Activated CD8-positive, alpha-beta T cell treated with anti-CD3 and anti-CD28 coated beads, Interleukin-2, amount 10 ng/mL, durations not matched to agents 7 days and 5 days (primary cell): ENCODE results near the gene POMT2. TPM values are rescaled to one million over a fixed set of nuclear protein-coding genes. Genes with fewer than 3 reads are reported as not detected.

Experiments used
- ATAC-seq: fragments of 150-1000 bp; cut with Tn5 transposase; one replicate; pipeline ENCODE4 v1.10.0; 2021; ENCODE audit warnings: moderate library complexity
- CTCF ChIA-PET: fragments of 350-600 bp; sonication (Branson Sonifier 250); formaldehyde crosslinking; loops from one replicate; lab custom pipeline; 2021; ENCODE audit warnings: antibody characterized with exemption; lab: Charles Lee
- POLR2A ChIA-PET: fragments of 350-600 bp; sonication (Branson Sonifier 250); formaldehyde crosslinking; loops from one replicate; lab custom pipeline; 2021; ENCODE audit warnings: antibody characterized with exemption; lab: Charles Lee
- DNase-seq: peaks from one replicate; pipeline ENCODE4 v3.0.0-alpha.2; 2020
- H3K27ac Mint-ChIP-seq: one replicate; pipeline ENCODE4 v1.8.0; 2021; ENCODE audit warnings: mild to moderate bottlenecking, mixed read lengths
- H3K27me3 Mint-ChIP-seq: one replicate; pipeline ENCODE4 v1.8.0; 2021; ENCODE audit warnings: low read depth, mixed read lengths
- H3K36me3 Mint-ChIP-seq: one replicate; pipeline ENCODE4 v1.8.0; 2021; ENCODE audit warnings: low read depth, mixed read lengths
- H3K4me1 Mint-ChIP-seq: one replicate; pipeline ENCODE4 v1.8.0; 2021; ENCODE audit warnings: low read depth, mixed read lengths
- H3K4me3 Mint-ChIP-seq: one replicate; pipeline ENCODE4 v1.8.0; 2021; ENCODE audit warnings: mild to moderate bottlenecking, mixed read lengths
- H3K9me3 Mint-ChIP-seq: one replicate; pipeline ENCODE4 v1.8.0; 2022; ENCODE audit warnings: mixed read lengths; ENCODE audit not compliant: insufficient read depth
- total RNA-seq, 2 experiments: library from RNA; stranded (reverse); gene quantifications; one replicate each; pipeline ENCODE4 v1.2.3, GENCODE V29; 2021

POMT2 gene
- total RNA-seq, 2 experiments from 2014 or later: 15.0 to 15.5 TPM

DNA sequence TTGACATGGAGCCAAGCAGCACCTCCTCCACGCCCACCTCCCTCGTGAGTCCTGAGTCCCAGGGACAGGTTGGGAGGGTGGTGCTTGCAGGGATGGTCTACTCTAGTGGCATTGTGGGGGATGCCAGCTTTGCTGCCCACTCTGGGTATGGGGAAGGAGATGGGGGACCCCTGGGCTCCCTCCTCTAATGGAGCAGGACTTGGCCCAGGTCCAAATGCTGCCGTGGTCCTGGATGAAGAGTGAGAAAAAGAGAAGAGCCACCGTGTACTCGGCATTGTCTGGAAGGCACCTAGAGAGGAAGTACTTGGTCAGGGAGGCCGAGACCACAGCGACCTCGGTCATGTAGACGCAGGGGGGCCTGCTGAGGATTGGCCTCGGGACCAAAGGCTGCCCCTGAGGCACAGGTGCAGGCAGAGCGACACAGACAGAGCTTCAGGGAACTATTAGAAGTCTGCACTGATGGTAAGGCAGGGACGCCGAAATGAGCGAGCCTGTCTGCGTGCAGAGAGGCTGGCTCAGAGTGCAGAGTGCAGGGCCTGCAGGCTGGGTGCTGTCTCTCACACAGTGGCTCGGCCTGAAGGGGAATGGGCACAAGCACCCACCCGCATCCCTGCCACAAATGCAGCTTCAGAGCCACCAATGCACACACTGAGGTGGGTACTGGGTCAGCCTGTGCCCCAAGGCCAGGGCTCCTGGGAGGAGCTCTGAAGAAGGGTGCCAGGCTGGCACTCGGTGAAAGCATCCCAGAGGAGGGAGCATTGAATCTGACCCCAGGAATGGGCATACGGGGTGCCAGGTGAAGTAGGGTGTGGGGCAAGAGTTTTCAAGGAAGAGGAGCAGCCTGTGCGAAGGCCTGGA lies 67.1 kb downstream of the POMT2 start:
- H3K27ac Mint-ChIP-seq: no peak overlapping the region
- no peaks in the 10 kb centered on the region for H3K36me3 Mint-ChIP-seq
- no peak for ATAC-seq
- H3K4me3 Mint-ChIP-seq: no peak overlapping the region
- H3K27me3 Mint-ChIP-seq: no peaks in the 10 kb centered on the region
- no peak for DNase-seq
- H3K9me3 Mint-ChIP-seq: no peaks in the 10 kb centered on the region
- CTCF ChIA-PET: no interaction called here
- POLR2A ChIA-PET: no interaction called here
- H3K4me1 Mint-ChIP-seq: no peaks in the 10 kb centered on the region

DNA sequence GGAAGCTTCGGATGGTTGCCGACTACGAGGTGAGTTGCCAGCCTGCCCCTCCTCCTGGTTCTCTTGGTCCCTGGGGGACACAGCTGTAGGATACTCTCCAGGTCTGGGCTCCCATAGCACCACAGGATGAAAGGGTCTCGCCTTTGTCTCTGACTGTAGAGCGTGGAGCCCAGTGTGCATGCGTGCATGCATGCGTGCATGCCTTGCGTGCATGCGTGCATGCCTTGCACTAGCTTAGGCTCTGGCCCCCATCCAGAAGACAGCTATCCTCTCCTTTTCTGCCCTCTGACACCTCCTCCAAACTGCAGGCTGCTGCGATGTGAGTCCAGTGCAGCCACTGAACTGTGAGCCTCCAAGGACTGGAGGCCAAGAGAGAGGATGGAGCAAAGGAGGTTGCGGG lies 68.8 kb downstream of the POMT2 start:
- no peak for DNase-seq
- no peak for ATAC-seq
- H3K27me3 Mint-ChIP-seq: no peaks in the 10 kb centered on the region
- H3K4me3 Mint-ChIP-seq: no peak overlapping the region
- ChIA-PET CTCF (no interaction called here), POLR2A (no interaction called here)
- no peaks in the 10 kb centered on the region for H3K9me3 Mint-ChIP-seq
- H3K4me1 Mint-ChIP-seq: no peaks in the 10 kb centered on the region
- H3K36me3 Mint-ChIP-seq: no peaks in the 10 kb centered on the region
- H3K27ac Mint-ChIP-seq: no peak overlapping the region

GRCh38 chr14:77250927-77251326 lies 69.8 kb downstream of the POMT2 start:
- Mint-ChIP-seq H3K27me3 (no peaks in the 10 kb centered on the region), H3K4me1 (no peaks in the 10 kb centered on the region), H3K27ac (no peak overlapping the region), H3K9me3 (no peaks in the 10 kb centered on the region), H3K4me3 (no peak overlapping the region), H3K36me3 (no peaks in the 10 kb centered on the region)
- POLR2A ChIA-PET: no interaction called here
- DNase-seq: no peak
- no peak for ATAC-seq
- CTCF ChIA-PET: no interaction called here

DNA sequence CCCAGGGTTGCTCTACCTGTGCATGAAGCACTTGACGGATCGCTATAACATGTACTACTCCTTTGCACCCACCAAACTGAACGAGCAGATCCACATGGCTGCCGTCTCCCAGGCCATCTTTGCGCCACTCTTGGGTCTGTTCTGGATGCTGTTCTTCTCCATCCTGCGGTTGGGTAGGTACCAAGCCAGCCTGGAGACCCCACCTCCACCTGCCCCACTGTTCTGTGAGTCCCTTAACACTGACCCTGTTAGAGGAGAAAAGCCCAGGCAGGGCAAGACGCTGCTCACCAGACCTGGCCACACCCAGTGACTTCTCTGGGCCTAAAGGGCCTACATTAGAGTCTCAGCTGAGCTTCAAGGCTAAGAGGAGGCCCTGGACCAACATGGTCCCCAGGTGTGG lies 71.4 kb downstream of the POMT2 start:
- DNase-seq (no peak), ATAC-seq (no peak)
- ChIA-PET POLR2A (interaction anchor here (0.7 kb wide), 1 partner anchor 19 kb away, joined by 4 read pairs; no protein-coding TSS in a partner anchor), CTCF (no interaction called here)
- no peaks in the 10 kb centered on the region for H3K27me3 Mint-ChIP-seq
- H3K27ac Mint-ChIP-seq: no peak overlapping the region
- no peaks in the 10 kb centered on the region for H3K36me3 Mint-ChIP-seq
- no peaks in the 10 kb centered on the region for H3K9me3 Mint-ChIP-seq
- no peak overlapping the region for H3K4me3 Mint-ChIP-seq
- H3K4me1 Mint-ChIP-seq: no peaks in the 10 kb centered on the region

DNA sequence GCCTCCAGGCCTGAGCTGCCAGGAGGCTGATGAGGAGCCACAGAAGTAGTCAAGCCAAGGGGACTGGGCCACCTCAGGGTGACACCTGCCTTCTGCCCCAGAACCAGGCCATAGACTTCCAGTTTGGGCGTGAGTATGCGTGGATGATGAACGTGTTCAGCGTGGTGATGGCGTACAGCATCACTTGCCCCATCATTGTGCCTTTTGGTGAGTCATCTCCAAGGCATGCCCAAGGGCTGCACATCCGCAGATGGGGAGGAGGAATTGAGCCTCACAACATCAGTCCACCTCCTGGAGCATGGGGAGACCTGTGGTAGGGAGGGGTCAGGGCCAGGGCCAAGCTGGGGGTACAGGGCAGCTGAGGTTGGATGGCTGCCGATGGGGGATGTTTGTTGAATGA lies 72.0 kb downstream of the POMT2 start:
- H3K27me3 Mint-ChIP-seq: no peaks in the 10 kb centered on the region
- H3K27ac Mint-ChIP-seq: no peak overlapping the region
- no peaks in the 10 kb centered on the region for H3K4me1 Mint-ChIP-seq
- ATAC-seq: no peak
- H3K36me3 Mint-ChIP-seq: no peaks in the 10 kb centered on the region
- H3K9me3 Mint-ChIP-seq: no peaks in the 10 kb centered on the region
- H3K4me3 Mint-ChIP-seq: no peak overlapping the region
- no peak for DNase-seq
- ChIA-PET CTCF (no interaction called here), POLR2A (no interaction called here)

DNA sequence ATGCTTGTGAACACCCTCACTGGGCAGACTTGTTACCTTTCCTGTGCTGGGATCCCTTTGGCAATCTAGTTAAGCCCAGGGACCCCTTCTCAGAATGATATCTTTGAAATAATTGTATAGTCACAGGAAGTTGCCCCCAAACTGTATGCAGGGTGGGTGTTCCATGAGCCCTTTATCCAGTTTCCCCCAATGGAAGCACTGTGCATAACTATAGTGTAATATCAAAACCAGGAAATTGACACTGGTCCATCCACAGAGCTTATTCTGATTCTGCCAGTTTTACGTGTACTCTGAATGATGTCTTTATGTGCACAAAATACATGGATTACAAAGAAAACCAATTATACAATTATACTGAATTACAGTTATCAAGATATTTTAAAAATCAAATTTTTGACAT lies 73.9 kb downstream of the POMT2 start:
- CTCF ChIA-PET: no interaction called here
- H3K4me3 Mint-ChIP-seq: no peak overlapping the region
- no peaks in the 10 kb centered on the region for H3K4me1 Mint-ChIP-seq
- POLR2A ChIA-PET: no interaction called here
- no peak for ATAC-seq
- DNase-seq: no peak
- H3K27ac Mint-ChIP-seq: no peak overlapping the region
- H3K36me3 Mint-ChIP-seq: no peaks in the 10 kb centered on the region
- H3K27me3 Mint-ChIP-seq: peaks cover 3% of the 10 kb centered on the region
- H3K9me3 Mint-ChIP-seq: no peaks in the 10 kb centered on the region

- Mint-ChIP-seq H3K4me1 (no peaks in the 10 kb centered on the region), H3K9me3 (no peaks in the 10 kb centered on the region), H3K27me3 (peaks cover 3% of the 10 kb centered on the region), H3K4me3 (no peak overlapping the region), H3K27ac (no peak overlapping the region), H3K36me3 (no peaks in the 10 kb centered on the region)
- POLR2A ChIA-PET: no interaction called here
- DNase-seq (no peak), ATAC-seq (no peak)
- CTCF ChIA-PET: no interaction called here
Measured at GRCh38 chr14:77245820-77246219, 74.9 kb downstream of the POMT2 start.

GRCh38 chr14:77243853-77244252 lies 76.8 kb downstream of the POMT2 start:
- H3K27me3 Mint-ChIP-seq: peaks cover 3% of the 10 kb centered on the region
- no peaks in the 10 kb centered on the region for H3K4me1 Mint-ChIP-seq
- no peaks in the 10 kb centered on the region for H3K9me3 Mint-ChIP-seq
- no peak for DNase-seq
- no peak overlapping the region for H3K27ac Mint-ChIP-seq
- no peak for ATAC-seq
- POLR2A ChIA-PET: interaction anchor here (0.6 kb wide), 1 partner anchor 146 kb away, joined by 4 read pairs; no protein-coding TSS in a partner anchor
- CTCF ChIA-PET: no interaction called here
- H3K4me3 Mint-ChIP-seq: no peak overlapping the region
- no peaks in the 10 kb centered on the region for H3K36me3 Mint-ChIP-seq

GRCh38 chr14:77242752-77243151 lies 77.9 kb downstream of the POMT2 start:
- ChIA-PET CTCF (no interaction called here), POLR2A (no interaction called here)
- no peak overlapping the region for H3K27ac Mint-ChIP-seq
- no peaks in the 10 kb centered on the region for H3K36me3 Mint-ChIP-seq
- no peak for DNase-seq
- no peak overlapping the region for H3K4me3 Mint-ChIP-seq
- H3K27me3 Mint-ChIP-seq: peaks cover 3% of the 10 kb centered on the region
- ATAC-seq: no peak
- H3K4me1 Mint-ChIP-seq: no peaks in the 10 kb centered on the region
- H3K9me3 Mint-ChIP-seq: no peaks in the 10 kb centered on the region

DNA sequence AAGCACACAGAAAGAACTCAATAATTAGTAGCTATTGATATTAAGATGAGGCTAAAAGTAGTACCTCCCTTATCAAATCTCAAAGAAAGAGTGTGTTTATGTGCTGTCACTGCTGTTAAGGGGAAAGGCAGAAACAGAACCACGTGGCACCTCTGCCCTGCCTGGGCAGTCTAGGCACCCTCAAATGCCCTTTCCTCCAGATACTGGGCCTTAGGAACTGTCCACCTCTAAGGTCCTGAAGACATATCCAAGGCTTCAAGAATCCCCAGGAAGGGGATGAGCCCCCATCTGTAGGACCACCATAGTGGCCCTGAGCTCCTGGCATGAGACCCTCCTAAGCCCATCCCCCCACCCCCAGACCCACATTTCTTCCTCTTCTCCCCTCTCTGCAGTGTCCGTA lies 78.7 kb downstream of the POMT2 start:
- CTCF ChIA-PET: interaction anchor here (1.1 kb wide), 1 partner anchor 24 kb away, joined by 3 read pairs; no protein-coding TSS in a partner anchor
- Mint-ChIP-seq H3K4me3 (no peak overlapping the region), H3K9me3 (no peaks in the 10 kb centered on the region), H3K27ac (no peak overlapping the region), H3K36me3 (no peaks in the 10 kb centered on the region), H3K4me1 (no peaks in the 10 kb centered on the region), H3K27me3 (peaks cover 3% of the 10 kb centered on the region)
- ATAC-seq (no peak), DNase-seq (no peak)
- POLR2A ChIA-PET: interaction anchor here (0.5 kb wide), 1 partner anchor 1099 kb away, joined by 4 read pairs; no protein-coding TSS in a partner anchor

DNA sequence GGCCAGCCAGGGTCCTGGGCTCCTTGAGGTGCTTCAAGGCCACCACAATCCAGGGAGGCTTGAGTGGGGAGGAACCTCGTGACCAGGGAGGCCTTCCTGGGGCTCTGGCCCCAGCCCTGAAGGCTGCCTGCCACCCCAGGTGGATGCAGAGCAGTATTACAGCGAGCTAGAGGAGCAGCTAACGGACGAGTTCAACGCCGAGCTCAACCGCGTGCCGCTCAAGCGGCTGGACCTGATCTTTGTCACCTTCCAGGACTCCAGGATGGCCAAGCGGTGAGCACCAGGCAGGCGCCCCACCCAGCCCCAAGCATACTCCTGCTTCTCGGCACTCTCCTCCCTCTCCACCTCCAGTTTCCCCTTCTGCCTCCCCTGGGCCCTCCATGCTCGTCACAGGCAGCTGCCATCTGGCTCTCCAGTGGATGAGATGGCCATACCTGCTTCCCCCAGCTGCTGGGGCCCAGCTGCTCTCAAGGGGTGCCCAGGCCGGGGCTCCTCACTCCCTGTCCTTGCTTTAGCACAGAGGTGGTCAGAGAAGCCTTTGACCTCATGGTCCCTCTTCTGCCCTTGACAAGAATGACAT lies 80.3 kb downstream of the POMT2 start:
- H3K9me3 Mint-ChIP-seq: no peaks in the 10 kb centered on the region
- H3K4me1 Mint-ChIP-seq: no peaks in the 10 kb centered on the region
- DNase-seq (no peak), ATAC-seq (no peak)
- H3K4me3 Mint-ChIP-seq: no peak overlapping the region
- POLR2A ChIA-PET: no interaction called here
- peaks cover 3% of the 10 kb centered on the region for H3K27me3 Mint-ChIP-seq
- no peak overlapping the region for H3K27ac Mint-ChIP-seq
- no peaks in the 10 kb centered on the region for H3K36me3 Mint-ChIP-seq
- CTCF ChIA-PET: interaction anchor here (0.5 to 1.3 kb wide), 2 partner anchors 61 to 161 kb away, joined by 3 to 4 read pairs; no protein-coding TSS in a partner anchor

DNA sequence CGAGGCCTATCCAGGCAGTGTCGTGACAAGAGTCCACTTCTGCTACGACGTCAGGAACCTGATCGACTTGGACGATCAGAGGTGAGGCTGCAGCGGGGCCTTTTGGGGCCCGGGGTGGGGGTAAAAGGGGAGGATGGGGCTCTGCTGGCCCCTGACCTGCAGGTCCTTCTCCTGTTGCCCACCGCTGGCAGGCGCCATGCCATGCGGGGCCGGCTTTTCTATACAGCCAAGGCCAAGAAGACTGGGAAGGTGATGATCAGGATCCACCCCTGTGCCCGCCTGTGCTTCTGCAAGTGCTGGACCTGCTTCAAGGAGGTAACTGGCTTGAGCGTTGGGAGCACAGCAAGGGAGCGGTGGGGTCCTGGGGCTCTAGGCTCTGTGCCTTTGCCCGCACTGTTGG lies 81.3 kb downstream of the POMT2 start:
- H3K4me1 Mint-ChIP-seq: no peaks in the 10 kb centered on the region
- ATAC-seq: no peak
- H3K4me3 Mint-ChIP-seq: no peak overlapping the region
- CTCF ChIA-PET: no interaction called here
- no peak overlapping the region for H3K27ac Mint-ChIP-seq
- no peaks in the 10 kb centered on the region for H3K9me3 Mint-ChIP-seq
- peaks cover 3% of the 10 kb centered on the region for H3K27me3 Mint-ChIP-seq
- no peaks in the 10 kb centered on the region for H3K36me3 Mint-ChIP-seq
- POLR2A ChIA-PET: no interaction called here
- no peak for DNase-seq
